Neural cell (in vitro differentiated cells): ENCODE results near the gene ST6GALNAC1. TPM values are rescaled to one million over a fixed set of nuclear protein-coding genes. Genes with fewer than 3 reads are reported as not detected.

Experiments used
- H2AFZ ChIP-seq: fragments of 200-600, 300-800 bp; sonication (generic), shearing (Covaris generic); 2 replicates; pipeline ENCODE4 v1.6.0; 2014; ENCODE audit warnings: low read depth, mild to moderate bottlenecking, antibody characterized with exemption, low read length, moderate library complexity
- H3F3A ChIP-seq: fragments of 200-600 bp; shearing (Covaris generic); 2 replicates; pipeline ENCODE4 v1.6.1; 2016; ENCODE audit warnings: mild to moderate bottlenecking, moderate library complexity, mixed read lengths, antibody characterized with exemption, low read length; ENCODE audit not compliant: insufficient read depth, poor library complexity, severe bottlenecking
- H3K27ac ChIP-seq: fragments of 200-600, 300-800 bp; sonication (generic), shearing (Covaris generic); 2 replicates; pipeline ENCODE4 v1.5.1; 2014; ENCODE audit warnings: mild to moderate bottlenecking, low read length, moderate library complexity
- H3K27me3 ChIP-seq: fragments of 300-800, 200-600 bp; sonication (generic), shearing (Covaris generic); 2 replicates; pipeline ENCODE4 v1.6.0; 2014; ENCODE audit warnings: mild to moderate bottlenecking, low read depth, low read length, moderate library complexity; ENCODE audit not compliant: insufficient read depth
- H3K36me3 ChIP-seq: fragments of 300-800, 200-600 bp; sonication (generic), shearing (Covaris generic); 2 replicates; pipeline ENCODE4 v1.5.1; 2014; ENCODE audit warnings: mild to moderate bottlenecking, antibody characterized with exemption, low read length, moderate library complexity; ENCODE audit not compliant: insufficient read depth
- H3K4me2 ChIP-seq: fragments of 300-800, 200-600 bp; sonication (generic), shearing (Covaris generic); 2 replicates; pipeline ENCODE4 v1.6.0; 2014; ENCODE audit warnings: mild to moderate bottlenecking, low read length
- H3K4me3 ChIP-seq: fragments of 300-800, 200-600 bp; sonication (generic), shearing (Covaris generic); 2 replicates; pipeline ENCODE4 v1.5.1; 2014; ENCODE audit warnings: mild to moderate bottlenecking, low read length, moderate library complexity
- H3K79me2 ChIP-seq: fragments of 200-600 bp; shearing (Covaris generic); replicated peaks from 2 replicates; pipeline ENCODE4 v1.6.0; 2014; ENCODE audit warnings: mild to moderate bottlenecking, low read length, moderate library complexity; ENCODE audit not compliant: insufficient read depth
- H3K9ac ChIP-seq: fragments of 300-800, 200-600 bp; sonication (generic), shearing (Covaris generic); 2 replicates; pipeline ENCODE4 v1.6.1; 2016; ENCODE audit warnings: mild to moderate bottlenecking, low read length, mixed read lengths
- H3K9me2 ChIP-seq: fragments of 200-600 bp; shearing (Covaris generic); 2 replicates; pipeline ENCODE4 v1.6.1; 2016; ENCODE audit warnings: mild to moderate bottlenecking, low read length, mixed read lengths; ENCODE audit not compliant: insufficient read depth
- H3K9me3 ChIP-seq: fragments of 200-600, 300-800 bp; sonication (generic), shearing (Covaris generic); 2 replicates; pipeline ENCODE4 v1.6.1; 2016; ENCODE audit warnings: mild to moderate bottlenecking, mixed run types, low read length, moderate library complexity, mixed read lengths
- H4K20me1 ChIP-seq: fragments of 200-600 bp; shearing (Covaris generic); 2 replicates; pipeline ENCODE4 v1.6.1; 2016; ENCODE audit warnings: mild to moderate bottlenecking, mixed run types; ENCODE audit not compliant: insufficient read depth
- CTCF ChIP-seq: fragments of 450-650 bp; IDR thresholded peaks from 2 replicates; pipeline ENCODE4 v1.5.1; 2014; ENCODE audit warnings: antibody characterized with exemption, mild to moderate bottlenecking, moderate library complexity; ENCODE audit not compliant: poor library complexity, severe bottlenecking
- EP300 ChIP-seq: fragments of 450-650 bp; conservative IDR thresholded peaks from 2 replicates; pipeline ENCODE4 v1.6.1; 2014; ENCODE audit warnings: antibody characterized with exemption, mild to moderate bottlenecking, moderate library complexity; ENCODE audit not compliant: poor library complexity, severe bottlenecking
- EZH2 ChIP-seq: fragments of 200-600, 300-800 bp; shearing (Covaris generic), sonication (generic); IDR thresholded peaks from 2 replicates; pipeline ENCODE4 v1.6.1; 2014; ENCODE audit warnings: antibody characterized with exemption, low read length, borderline replicate concordance, mild to moderate bottlenecking; ENCODE audit not compliant: insufficient read depth, poor library complexity, severe bottlenecking
- MXI1 ChIP-seq: fragments of 450-650 bp; conservative IDR thresholded peaks from 2 replicates; pipeline ENCODE4 v1.6.1; 2014; ENCODE audit warnings: antibody characterized with exemption, mild to moderate bottlenecking; ENCODE audit not compliant: poor library complexity, severe bottlenecking
- POLR2AphosphoS5 ChIP-seq: IDR thresholded peaks from 2 replicates; pipeline ENCODE4 v1.6.1; 2012
- RAD21 ChIP-seq: fragments of 450-650 bp; conservative IDR thresholded peaks from 2 replicates; pipeline ENCODE4 v1.6.1; 2014; ENCODE audit warnings: antibody characterized with exemption, mild to moderate bottlenecking, moderate library complexity
- SMC3 ChIP-seq: fragments of 450-650 bp; conservative IDR thresholded peaks from 2 replicates; pipeline ENCODE4 v1.6.1; 2014; ENCODE audit warnings: antibody characterized with exemption, mild to moderate bottlenecking, moderate library complexity; ENCODE audit not compliant: poor library complexity
- TAF1 ChIP-seq: IDR thresholded peaks from 2 replicates; pipeline ENCODE4 v1.6.1; 2012; ENCODE audit warnings: low read depth
- polyA plus RNA-seq: library from polyadenylated mRNA; depleted of rRNA; stranded (reverse); fragments of >200 nt; gene quantifications from 2 replicates; pipeline ENCODE4 v1.2.3, GENCODE V29; 2014
- TF ChIP-seq, protein P1 (sequence below): IDR thresholded peaks from 2 replicates; pipeline ENCODE4 v1.6.1; 2012; ENCODE audit warnings: borderline replicate concordance

Gene ST6GALNAC1
- polyA plus RNA-seq, 1 donor from 2014 or later, result not detected

DNA sequence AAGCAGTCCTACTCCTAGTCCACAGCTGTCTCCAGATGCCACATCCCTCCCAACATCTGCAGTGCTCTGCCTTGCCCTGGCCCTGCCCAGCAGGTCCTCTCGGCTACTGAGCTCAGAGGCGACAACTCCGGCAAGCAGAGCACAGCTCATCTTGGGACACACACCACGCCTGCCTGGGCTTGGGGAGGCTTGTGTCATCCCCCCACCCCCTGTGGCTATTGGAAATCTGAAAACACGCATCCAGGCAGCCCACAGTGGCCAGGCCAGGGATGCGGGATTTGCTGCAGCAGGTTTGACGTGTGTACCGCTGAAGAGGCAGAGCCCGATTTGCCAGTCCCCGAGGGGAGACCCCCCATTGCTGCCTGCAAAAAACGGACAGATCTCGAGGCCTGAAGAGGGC lies 41.8 kb upstream of the ST6GALNAC1 start:
- H3K79me2 ChIP-seq, result no peaks in the 10 kb centered on the region
- no peak overlapping the region for H3K9ac ChIP-seq
- H3K4me3 ChIP-seq, result no peak overlapping the region
- no peak overlapping the region for H3K27ac ChIP-seq
- no peaks in the 10 kb centered on the region for H3K9me2 ChIP-seq
- H3K36me3 ChIP-seq, result no peaks in the 10 kb centered on the region
- H3K9me3 ChIP-seq, result no peaks in the 10 kb centered on the region
- H3K4me2 ChIP-seq, result no peak overlapping the region
- H2AFZ ChIP-seq, result no peak overlapping the region
- H4K20me1 ChIP-seq, result no peaks in the 10 kb centered on the region
- TF ChIP-seq, protein P1, sequence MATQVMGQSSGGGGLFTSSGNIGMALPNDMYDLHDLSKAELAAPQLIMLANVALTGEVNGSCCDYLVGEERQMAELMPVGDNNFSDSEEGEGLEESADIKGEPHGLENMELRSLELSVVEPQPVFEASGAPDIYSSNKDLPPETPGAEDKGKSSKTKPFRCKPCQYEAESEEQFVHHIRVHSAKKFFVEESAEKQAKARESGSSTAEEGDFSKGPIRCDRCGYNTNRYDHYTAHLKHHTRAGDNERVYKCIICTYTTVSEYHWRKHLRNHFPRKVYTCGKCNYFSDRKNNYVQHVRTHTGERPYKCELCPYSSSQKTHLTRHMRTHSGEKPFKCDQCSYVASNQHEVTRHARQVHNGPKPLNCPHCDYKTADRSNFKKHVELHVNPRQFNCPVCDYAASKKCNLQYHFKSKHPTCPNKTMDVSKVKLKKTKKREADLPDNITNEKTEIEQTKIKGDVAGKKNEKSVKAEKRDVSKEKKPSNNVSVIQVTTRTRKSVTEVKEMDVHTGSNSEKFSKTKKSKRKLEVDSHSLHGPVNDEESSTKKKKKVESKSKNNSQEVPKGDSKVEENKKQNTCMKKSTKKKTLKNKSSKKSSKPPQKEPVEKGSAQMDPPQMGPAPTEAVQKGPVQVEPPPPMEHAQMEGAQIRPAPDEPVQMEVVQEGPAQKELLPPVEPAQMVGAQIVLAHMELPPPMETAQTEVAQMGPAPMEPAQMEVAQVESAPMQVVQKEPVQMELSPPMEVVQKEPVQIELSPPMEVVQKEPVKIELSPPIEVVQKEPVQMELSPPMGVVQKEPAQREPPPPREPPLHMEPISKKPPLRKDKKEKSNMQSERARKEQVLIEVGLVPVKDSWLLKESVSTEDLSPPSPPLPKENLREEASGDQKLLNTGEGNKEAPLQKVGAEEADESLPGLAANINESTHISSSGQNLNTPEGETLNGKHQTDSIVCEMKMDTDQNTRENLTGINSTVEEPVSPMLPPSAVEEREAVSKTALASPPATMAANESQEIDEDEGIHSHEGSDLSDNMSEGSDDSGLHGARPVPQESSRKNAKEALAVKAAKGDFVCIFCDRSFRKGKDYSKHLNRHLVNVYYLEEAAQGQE, result no peak
- TF ChIP-seq POLR2AphosphoS5 (no peak), CTCF (no peak), TAF1 (no peak), EZH2 (no peak), SMC3 (no peak), RAD21 (no peak), MXI1 (no peak)
- H3K27me3 ChIP-seq, result no peaks in the 10 kb centered on the region
- no peaks in the 10 kb centered on the region for H3F3A ChIP-seq

GRCh38 chr17:76684756-76685155 lies 41.2 kb upstream of the ST6GALNAC1 start:
- Histone ChIP-seq H3K9ac (no peak overlapping the region), H3K9me3 (no peaks in the 10 kb centered on the region), H3K4me2 (no peak overlapping the region), H3F3A (no peaks in the 10 kb centered on the region), H4K20me1 (no peaks in the 10 kb centered on the region), H3K27ac (no peak overlapping the region), H3K27me3 (no peaks in the 10 kb centered on the region), H2AFZ (no peak overlapping the region), H3K9me2 (no peaks in the 10 kb centered on the region), H3K4me3 (no peak overlapping the region), H3K36me3 (no peaks in the 10 kb centered on the region), H3K79me2 (no peaks in the 10 kb centered on the region)
- TF ChIP-seq SMC3, result no peak
- no peak for TF ChIP-seq EP300
- no peak for TF ChIP-seq POLR2AphosphoS5
- no peak for TF ChIP-seq RAD21
- TF ChIP-seq MXI1, result no peak
- no peak for TF ChIP-seq EZH2
- TF ChIP-seq TAF1, result no peak
- no peak for TF ChIP-seq CTCF
- TF ChIP-seq, protein P1, result no peak
